Heart left ventricle (tissue), 16 donors: ENCODE measurements around the gene FMN2. TPM values are rescaled to one million over a fixed set of nuclear protein-coding genes. Genes with fewer than 3 reads are reported as not detected.

Experiments
- ATAC-seq, 4 donors: fragments of 200-7000 bp; cut with Tn5 transposase; one replicate each; pipeline ENCODE4 v1.9.1; 2020 to 2022; ENCODE audit warnings: moderate library complexity in 4 of 4, mild to moderate bottlenecking in 3 of 4, moderate number of reproducible peaks in 1 of 4
- DNase-seq, 5 donors: peaks; one replicate each; pipeline ENCODE4 v3.0.0-alpha.2; 2020
- H3K27ac ChIP-seq, 12 donors: fragments of 200-600 bp; sonication (generic) in 4 of 12; one replicate each; pipeline versions ENCODE4 v1.5.0 to v1.8.0; 2016 to 2022; ENCODE audit warnings: mild to moderate bottlenecking in 2 of 12
- H3K27me3 ChIP-seq, 9 donors: fragments of 200-600 bp; sonication (generic) in 2 of 9; one replicate each; pipeline versions ENCODE4 v1.5.1 to v1.8.0; 2016 to 2022; ENCODE audit warnings: mild to moderate bottlenecking in 3 of 9
- H3K36me3 ChIP-seq, 9 donors: fragments of 200-600 bp; sonication (generic) in 2 of 9; one replicate each; pipeline versions ENCODE4 v1.5.0 to v1.8.0; 2018 to 2022; ENCODE audit warnings: mild to moderate bottlenecking in 2 of 9
- H3K4me1 ChIP-seq, 12 donors: fragments of 200-600 bp; sonication (generic) in 4 of 12; one replicate each; pipeline versions ENCODE4 v1.5.0 to v1.8.0; 2016 to 2022; ENCODE audit warnings: mild to moderate bottlenecking in 3 of 12
- H3K4me3 ChIP-seq, 12 donors: fragments of 200-600 bp; sonication (generic) in 4 of 12; one replicate each; pipeline versions ENCODE4 v1.5.0 to v1.8.0; 2017 to 2022; ENCODE audit warnings: mild to moderate bottlenecking in 9 of 12, moderate library complexity in 4 of 12
- H3K9me3 ChIP-seq, 12 donors: fragments of 200-600 bp; sonication (generic) in 4 of 12; one replicate each; pipeline versions ENCODE4 v1.5.0 to v1.8.0; 2016 to 2022; ENCODE audit warnings: mild to moderate bottlenecking in 1 of 12
- POLR2A ChIP-seq, 2 donors: fragments of 450-650 bp; IDR thresholded peaks; one replicate each; pipeline ENCODE4 v1.6.1; 2017; ENCODE audit warnings: antibody characterized with exemption in 2 of 2, mild to moderate bottlenecking in 2 of 2, moderate library complexity in 2 of 2
- WGBS, 4 donors: extraction: QIAGEN DNeasy Blood & Tissue Kit in 2 of 4; methylation state at CpG; one replicate each; pipeline versions ENCODE4 v1.1.5 to v1.1.7; 2013 to 2018; 5-methylcytosine and 5-hydroxymethylcytosine counted together
- intact Hi-C, 10 donors: fragments of 100-400 bp; cut with DNase I; formaldehyde crosslinking; loops; one replicate each; pipeline versions ENCODE4 v1.11.1 to v1.14.2; 2022
- polyA plus RNA-seq, 2 donors: library from polyadenylated mRNA; stranded (reverse); fragments of 200-250 nt; gene quantifications; one replicate each; pipeline ENCODE4 v1.2.3, GENCODE V29; 2013
- total RNA-seq, 9 donors: library from RNA; depleted of rRNA in 2 of 9; stranded (reverse); fragments of >200 nt in 2 of 9; fragmentation: NEBNext Ultra II Directional in 3 of 9; extraction: Animal tissue kit (Norgen Biotek cat#: 25700) in 3 of 9; gene quantifications; one replicate each; pipeline versions ENCODE4 v1.1.0 to v1.2.4, GENCODE V29; 2016 to 2023
- TF ChIP-seq, protein P1 (sequence below), 12 donors: fragments of 200-600 bp; sonication (generic) in 4 of 12; IDR thresholded peaks; one replicate each; pipeline versions ENCODE4 v1.5.0 to v1.8.0; 2018 to 2022; ENCODE audit warnings: antibody characterized with exemption in 12 of 12, mild to moderate bottlenecking in 5 of 12
- donor health status: ischemic (EF 13 %, LVEDD 7.1; RV severe dilation, severe dysfunction).
- donor health status: healthy with polysubstance abuse.
- donor health status: DM: no; HTN: yes; CAD: no.
- donor health status: DM: no; HTN: no; CAD: no.
- donor health status: ischemic (EF 25% LVEDD 6.9; RV normal size, moderate dysfunction).
- donor health status: ischemic (EF 25% LVEDD 5.7; RV mildly dilated, moderate dysfunction).
- donor health status: healthy.
- donor health status: DM: yes; HTN: yes; CAD: no.
- donor health status: ischemic (EF 35%, LVEDD 5.7; RV mildly dilated, moderate dysfunction).
- donor health status: nonischemic (EF 11% LVEDD 7.7; RV severe dilation, severe dysfunction).
- donor health status: DM: yes; HTN: yes; CAD: no.
- donor health status: PGD.
- donor health status: ischemic (EF 29% LVEDD 5.4; RV normal size, mild dysfunction).
- donor health status: nonischemic (EF 23%, LVEDD 6.1; RV moderate dilation, normal function).

The FMN2 gene
- total and polyA plus RNA-seq, 11 donors = 0.11 to 1.9 (median 0.31) TPM; not detected in 8

DNA sequence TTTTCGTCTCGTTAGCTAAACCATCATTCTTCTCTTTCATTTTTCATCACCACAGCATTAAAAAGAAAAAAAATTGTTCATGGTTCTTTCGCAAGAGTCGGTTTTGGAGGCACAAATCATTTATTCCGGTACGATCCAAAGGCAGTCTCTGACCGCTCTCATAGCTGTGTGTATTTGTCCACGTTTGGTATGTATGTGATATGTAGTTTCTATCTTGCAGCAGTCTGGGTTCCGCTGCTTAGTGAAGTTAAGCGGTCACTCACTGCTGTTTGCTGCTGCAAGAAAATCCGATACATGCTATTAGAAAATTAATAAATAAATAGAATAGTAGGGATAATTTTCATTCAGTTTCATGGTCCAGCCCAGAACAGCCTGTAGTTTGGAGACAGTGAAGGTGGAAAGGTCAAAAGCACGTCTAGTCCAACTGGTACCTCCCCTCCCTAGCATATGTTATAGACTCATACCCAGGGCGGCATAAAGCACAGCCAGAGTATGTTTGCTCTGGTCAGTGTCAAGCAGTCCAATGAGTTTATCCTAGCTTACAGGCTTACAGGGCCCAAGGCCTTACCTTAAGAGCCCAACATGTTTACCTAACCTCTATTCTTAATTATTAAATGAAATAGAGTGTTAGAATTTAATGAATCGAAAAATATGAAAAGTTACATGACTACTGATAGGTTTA is 2.5 kb downstream of the FMN2 start:
- Histone ChIP-seq H3K36me3 (no peaks in the 10 kb centered on the region), H3K27ac (peak overlapping the region in 1 of 12 donors; percentile 85), H3K4me1 (peaks cover 0 to 23% (median 10%) of the 10 kb centered on the region in 12 donors), H3K4me3 (no peak overlapping the region), H3K27me3 (peaks cover 18 to 89% (median 42%) of the 10 kb centered on the region in 9 donors), H3K9me3 (no peaks in the 10 kb centered on the region)
- no peak for DNase-seq
- intact Hi-C loops = no loop called here
- ATAC-seq = no peak
- WGBS, 4 donors = 88 to 90% (median 90%) methylated on average over 14 of the region's 14 CpGs
- TF ChIP-seq, protein P1, sequence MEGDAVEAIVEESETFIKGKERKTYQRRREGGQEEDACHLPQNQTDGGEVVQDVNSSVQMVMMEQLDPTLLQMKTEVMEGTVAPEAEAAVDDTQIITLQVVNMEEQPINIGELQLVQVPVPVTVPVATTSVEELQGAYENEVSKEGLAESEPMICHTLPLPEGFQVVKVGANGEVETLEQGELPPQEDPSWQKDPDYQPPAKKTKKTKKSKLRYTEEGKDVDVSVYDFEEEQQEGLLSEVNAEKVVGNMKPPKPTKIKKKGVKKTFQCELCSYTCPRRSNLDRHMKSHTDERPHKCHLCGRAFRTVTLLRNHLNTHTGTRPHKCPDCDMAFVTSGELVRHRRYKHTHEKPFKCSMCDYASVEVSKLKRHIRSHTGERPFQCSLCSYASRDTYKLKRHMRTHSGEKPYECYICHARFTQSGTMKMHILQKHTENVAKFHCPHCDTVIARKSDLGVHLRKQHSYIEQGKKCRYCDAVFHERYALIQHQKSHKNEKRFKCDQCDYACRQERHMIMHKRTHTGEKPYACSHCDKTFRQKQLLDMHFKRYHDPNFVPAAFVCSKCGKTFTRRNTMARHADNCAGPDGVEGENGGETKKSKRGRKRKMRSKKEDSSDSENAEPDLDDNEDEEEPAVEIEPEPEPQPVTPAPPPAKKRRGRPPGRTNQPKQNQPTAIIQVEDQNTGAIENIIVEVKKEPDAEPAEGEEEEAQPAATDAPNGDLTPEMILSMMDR (IDR thresholded peaks at IDR 0.05) = no peak
- no peak for TF ChIP-seq POLR2A (IDR thresholded peaks at IDR 0.05)

DNA sequence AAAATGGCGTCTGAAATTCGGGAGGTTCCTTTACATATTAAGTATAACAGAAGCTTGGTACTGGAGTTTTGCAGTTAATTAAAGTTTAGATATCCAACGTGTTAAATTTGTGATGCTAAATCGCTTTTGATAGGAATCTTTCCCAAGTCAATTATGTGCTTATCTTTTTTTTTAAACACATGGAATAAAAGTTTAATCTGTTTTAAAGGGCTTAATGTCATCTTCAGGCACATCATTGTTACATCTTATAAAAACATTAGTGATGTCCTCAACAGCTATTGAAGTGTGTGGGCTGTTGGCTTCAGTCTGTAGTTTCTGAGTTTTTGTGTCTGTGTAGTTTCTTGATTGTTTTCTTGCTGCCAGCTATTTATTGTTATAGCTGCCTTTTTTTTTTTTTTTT is 5.3 kb downstream of the FMN2 start:
- H3K27ac ChIP-seq = peak overlapping the region in 1 of 12 donors; percentile 6
- H3K9me3 ChIP-seq = no peaks in the 10 kb centered on the region
- ATAC-seq (no peak), DNase-seq (no peak)
- WGBS, 4 donors = 75 to 83% (median 77%) methylated on average over 4 of the region's 4 CpGs
- peaks cover 0 to 17% (median 10%) of the 10 kb centered on the region in 12 donors for H3K4me1 ChIP-seq
- peaks cover 13 to 67% (median 29%) of the 10 kb centered on the region in 9 donors for H3K27me3 ChIP-seq
- H3K36me3 ChIP-seq = no peaks in the 10 kb centered on the region
- no peak overlapping the region for H3K4me3 ChIP-seq
- TF ChIP-seq, protein P1 (IDR thresholded peaks at IDR 0.05) = no peak
- TF ChIP-seq POLR2A (IDR thresholded peaks at IDR 0.05) = no peak
- intact Hi-C loops = no loop called here

DNA sequence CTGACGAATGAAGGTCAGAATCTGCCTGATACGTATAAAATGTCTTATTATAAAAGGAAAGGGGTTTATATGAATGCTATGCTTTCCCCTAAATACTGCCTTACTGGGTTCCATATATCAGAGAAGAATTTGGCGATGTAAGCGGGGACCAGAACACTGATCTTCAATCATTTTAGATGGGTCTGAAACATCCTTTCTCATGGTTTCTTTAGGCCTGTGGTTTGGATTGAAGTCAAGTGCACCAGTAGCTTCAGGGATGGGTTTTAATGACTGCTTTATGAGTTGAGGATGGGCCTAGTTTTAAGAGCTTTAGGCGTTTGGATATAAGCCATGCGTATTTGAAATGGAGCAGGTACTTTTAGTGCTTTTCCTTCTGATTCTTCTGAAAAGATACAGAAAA is 6.9 kb downstream of the FMN2 start:
- Histone ChIP-seq H3K4me1 (peaks cover 0 to 1% (median 0%) of the 10 kb centered on the region in 12 donors), H3K36me3 (no peaks in the 10 kb centered on the region), H3K4me3 (no peak overlapping the region), H3K27me3 (peaks cover 5 to 52% (median 15%) of the 10 kb centered on the region in 9 donors), H3K9me3 (no peaks in the 10 kb centered on the region), H3K27ac (peak overlapping the region in 1 of 12 donors; percentile 48)
- DNase-seq = no peak
- TF ChIP-seq, protein P1 (IDR thresholded peaks at IDR 0.05) = no peak
- TF ChIP-seq POLR2A (IDR thresholded peaks at IDR 0.05) = no peak
- intact Hi-C loops = no loop called here
- ATAC-seq = no peak
- WGBS, 4 donors = 90 to 94% (median 91%) methylated on average over 6 of the region's 6 CpGs

DNA sequence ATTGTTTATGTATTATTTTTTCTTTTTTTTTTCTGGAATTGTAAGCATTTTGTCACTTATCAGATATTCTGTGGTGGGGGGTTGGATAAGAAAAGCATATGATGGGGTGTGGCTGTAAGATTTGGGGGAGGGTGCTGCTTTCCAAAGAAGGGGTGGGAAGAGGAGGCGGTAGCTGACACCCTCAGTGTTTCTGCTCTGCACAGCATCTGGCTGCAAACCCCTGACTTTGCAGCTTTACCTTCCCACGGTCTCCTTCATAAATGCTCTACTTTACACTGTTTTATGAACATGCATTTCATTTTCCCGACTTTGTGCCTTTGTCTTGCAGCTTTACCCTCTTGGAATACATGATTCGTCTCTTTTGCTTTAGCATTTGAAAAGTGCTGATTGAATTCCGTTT is 7.6 kb downstream of the FMN2 start:
- peak overlapping the region in 1 of 12 donors; percentile 48 for H3K27ac ChIP-seq
- ATAC-seq (no peak), DNase-seq (no peak)
- TF ChIP-seq, protein P1 (IDR thresholded peaks at IDR 0.05) = no peak
- no peak for TF ChIP-seq POLR2A (IDR thresholded peaks at IDR 0.05)
- intact Hi-C loops = no loop called here
- no peaks in the 10 kb centered on the region for H3K9me3 ChIP-seq
- 40 to 47% (median 43%) methylated on average over 5 of the region's 5 CpGs for WGBS, 4 donors
- H3K27me3 ChIP-seq = peaks cover 0 to 44% (median 7%) of the 10 kb centered on the region in 9 donors
- no peaks in the 10 kb centered on the region for H3K4me1 ChIP-seq
- H3K36me3 ChIP-seq = no peaks in the 10 kb centered on the region
- H3K4me3 ChIP-seq = no peak overlapping the region
